K562 (cell line): ENCODE results near the gene LY6G6D. TPM values are rescaled to one million over a fixed set of nuclear protein-coding genes. Genes with fewer than 3 reads are reported as not detected.

Experiments
- CBX1 ChIP-seq: sonication (generic); IDR thresholded peaks from 2 replicates; pipeline ENCODE4 v1.6.1; 2016; ENCODE audit warnings: antibody characterized with exemption, low read depth, mild to moderate bottlenecking
- CEBPB ChIP-seq: fragments of 450-650 bp; IDR thresholded peaks from 2 replicates; pipeline ENCODE4 v1.6.1; 2016; ENCODE audit warnings: missing genetic modification characterization, missing compliant biosample characterization
- EP300 ChIP-seq: IDR thresholded peaks from 2 replicates; pipeline ENCODE4 v1.6.1; 2012; ENCODE audit warnings: low read length, improper control_type of control experiment
- FOXA1 ChIP-seq: fragments of 450-650 bp; IDR thresholded peaks from 2 replicates; pipeline ENCODE4 v1.6.1; 2016; ENCODE audit warnings: mild to moderate bottlenecking, borderline replicate concordance
- FOXA3 ChIP-seq, 2 experiments: fragments of 450-650 bp in 1 of 2; sonication (generic) in 1 of 2; formaldehyde crosslinking; IDR thresholded peaks in 1 of 2; conservative IDR thresholded peaks in 1 of 2; 2 replicates each; pipeline versions ENCODE4 v1.4.0 to v1.8.0; 2020 to 2022; ENCODE audit warnings: mild to moderate bottlenecking in 2 of 2, missing genetic modification reagents in 1 of 2
- GABPA ChIP-seq: fragments of 200-800 bp; sonication (Bioruptor generic); conservative IDR thresholded peaks from 2 replicates; pipeline ENCODE4 v1.6.1; 2016; ENCODE audit warnings: low read depth, missing genetic modification characterization, missing compliant biosample characterization
- HDAC8 ChIP-seq: fragments of 450-650 bp; IDR thresholded peaks from 2 replicates; pipeline ENCODE4 v1.6.1; 2016; ENCODE audit warnings: mild to moderate bottlenecking, missing genetic modification characterization, moderate library complexity, missing compliant biosample characterization
- MBD1 ChIP-seq: fragments of 250-450 bp; sonication (Bioruptor Pico); IDR thresholded peaks from 2 replicates; pipeline ENCODE4 v1.8.0; 2022; ENCODE audit warnings: inconsistent platforms
- MEF2A ChIP-seq: IDR thresholded peaks from 2 replicates; pipeline ENCODE4 v1.6.1; 2011; ENCODE audit warnings: low read depth, mild to moderate bottlenecking, low read length, moderate library complexity; ENCODE audit not compliant: control insufficient read depth
- NR2C1 ChIP-seq, 2 experiments: fragments of 450-650 bp; IDR thresholded peaks; 2 replicates each; pipeline ENCODE4 v1.6.1; 2017; ENCODE audit warnings: mild to moderate bottlenecking in 2 of 2, antibody characterized with exemption in 1 of 2, inconsistent platforms in 1 of 2, missing compliant biosample characterization in 1 of 2, missing genetic modification characterization in 1 of 2
- PCBP2 ChIP-seq: fragments of 200-400 bp; formaldehyde crosslinking; IDR thresholded peaks from 2 replicates; pipeline ENCODE4 v1.6.1; 2018; ENCODE audit warnings: low read length, low read depth, mild to moderate bottlenecking, moderate library complexity; ENCODE audit not compliant: poor library complexity, severe bottlenecking
- POLR2H ChIP-seq: IDR thresholded peaks from 2 replicates; pipeline ENCODE4 v1.6.1; 2016; ENCODE audit warnings: missing genetic modification characterization, low read depth, mild to moderate bottlenecking, control low read depth, missing compliant biosample characterization, moderate library complexity
- RB1 ChIP-seq: fragments of 450-650 bp; IDR thresholded peaks from 2 replicates; pipeline ENCODE4 v1.6.1; 2017; ENCODE audit warnings: low read depth, mild to moderate bottlenecking
- RUNX1 ChIP-seq: sonication (generic); IDR thresholded peaks from 2 replicates; pipeline ENCODE4 v1.6.1; 2016; ENCODE audit warnings: antibody characterized with exemption, low read depth
- ZNF395 ChIP-seq: fragments of 200-800 bp; sonication (Bioruptor generic); IDR thresholded peaks from 2 replicates; pipeline ENCODE4 v1.6.1; 2017; ENCODE audit warnings: missing genetic modification characterization, missing compliant biosample characterization
- ZNF76 ChIP-seq: fragments of 250-450 bp; sonication (Bioruptor Pico); IDR thresholded peaks from 2 replicates; pipeline ENCODE4 v1.4.0; 2020; ENCODE audit warnings: mild to moderate bottlenecking, moderate library complexity, borderline replicate concordance
- polyA plus RNA-seq, 8 experiments: library from polyadenylated mRNA; depleted of rRNA in 4 of 8; stranded (reverse) in 5 of 8; unstranded in 3 of 8; fragments of >200 nt; fragmentation: Nextera tagmentation in 2 of 8; fragmentation: Illumina TruSeq in 1 of 8; extraction: Ambion mirVana in 2 of 8; extraction: Trizol in 1 of 8; gene quantifications; 2 replicates each; pipeline versions ENCODE4 v1.2.1 to v1.2.3, GENCODE V29; 2011 to 2014; ENCODE audit warnings: inconsistent platforms in 1 of 8, missing spikeins in 1 of 8
- total RNA-seq, 7 experiments: library from RNA; depleted of rRNA in 6 of 7; stranded (reverse); fragments of >200 nt in 6 of 7; fragmentation: Illumina TruSeq in 2 of 7; extraction: Trizol in 2 of 7; gene quantifications; 2 replicates each; pipeline versions ENCODE4 v1.2.1 to v1.2.3, GENCODE V29; 2011 to 2021; ENCODE audit warnings: low replicate concordance in 1 of 7
- TF ChIP-seq, protein P1 (sequence below): fragments of 450-650 bp; IDR thresholded peaks from 2 replicates; pipeline ENCODE4 v1.6.1; 2016; ENCODE audit warnings: mild to moderate bottlenecking
- TF ChIP-seq, protein P2 (sequence below), 2 experiments: fragments of 450-650 bp in 1 of 2; IDR thresholded peaks; 2 replicates each; pipeline ENCODE4 v1.6.1; 2011 to 2017; ENCODE audit warnings: low read depth in 2 of 2, antibody characterized with exemption in 1 of 2, borderline replicate concordance in 1 of 2, low read length in 1 of 2, mild to moderate bottlenecking in 1 of 2, mixed read lengths in 1 of 2; ENCODE audit not compliant: control insufficient read depth in 1 of 2

Gene LY6G6D
- total and polyA plus RNA-seq, 9 of the 15 experiments (the other 6 are each of a cell fraction or from before 2014, with no cell fraction given), result 0.30 to 0.38 TPM; not detected in 7

DNA sequence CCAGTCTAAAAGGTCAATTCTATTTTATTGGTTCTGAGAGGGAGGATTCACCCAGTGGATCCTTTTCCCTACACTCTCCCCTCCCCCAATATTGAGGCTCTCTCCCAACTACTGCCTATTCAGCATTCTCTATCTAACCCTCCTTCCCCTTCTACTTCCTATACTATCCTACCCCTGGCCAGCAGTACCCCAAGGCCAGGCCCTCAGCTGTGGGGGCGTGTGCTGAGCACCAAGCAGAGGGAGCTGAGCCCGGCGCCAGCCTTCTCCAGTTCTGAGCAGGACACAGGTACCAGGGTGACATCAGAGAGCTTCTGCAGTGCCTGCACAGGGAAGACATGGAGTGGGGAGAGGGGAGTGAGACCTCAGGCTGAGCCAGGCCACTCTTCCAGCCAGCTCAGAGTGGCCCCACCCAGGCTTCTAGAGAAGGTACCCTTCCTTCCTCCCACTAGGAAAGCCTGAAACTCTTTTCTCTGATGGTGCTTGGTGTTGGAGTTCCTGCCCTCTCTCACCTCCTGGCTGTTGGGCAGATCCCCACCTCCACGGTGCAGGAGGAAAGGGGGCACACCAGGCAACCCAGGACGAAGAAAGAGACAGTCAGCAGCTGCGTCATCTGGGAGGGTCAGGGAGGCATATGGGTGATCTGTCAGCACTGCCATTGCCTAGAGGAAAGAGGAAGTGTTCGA is 12.0 kb downstream of the LY6G6D start (continued):
- TF ChIP-seq, protein P1, sequence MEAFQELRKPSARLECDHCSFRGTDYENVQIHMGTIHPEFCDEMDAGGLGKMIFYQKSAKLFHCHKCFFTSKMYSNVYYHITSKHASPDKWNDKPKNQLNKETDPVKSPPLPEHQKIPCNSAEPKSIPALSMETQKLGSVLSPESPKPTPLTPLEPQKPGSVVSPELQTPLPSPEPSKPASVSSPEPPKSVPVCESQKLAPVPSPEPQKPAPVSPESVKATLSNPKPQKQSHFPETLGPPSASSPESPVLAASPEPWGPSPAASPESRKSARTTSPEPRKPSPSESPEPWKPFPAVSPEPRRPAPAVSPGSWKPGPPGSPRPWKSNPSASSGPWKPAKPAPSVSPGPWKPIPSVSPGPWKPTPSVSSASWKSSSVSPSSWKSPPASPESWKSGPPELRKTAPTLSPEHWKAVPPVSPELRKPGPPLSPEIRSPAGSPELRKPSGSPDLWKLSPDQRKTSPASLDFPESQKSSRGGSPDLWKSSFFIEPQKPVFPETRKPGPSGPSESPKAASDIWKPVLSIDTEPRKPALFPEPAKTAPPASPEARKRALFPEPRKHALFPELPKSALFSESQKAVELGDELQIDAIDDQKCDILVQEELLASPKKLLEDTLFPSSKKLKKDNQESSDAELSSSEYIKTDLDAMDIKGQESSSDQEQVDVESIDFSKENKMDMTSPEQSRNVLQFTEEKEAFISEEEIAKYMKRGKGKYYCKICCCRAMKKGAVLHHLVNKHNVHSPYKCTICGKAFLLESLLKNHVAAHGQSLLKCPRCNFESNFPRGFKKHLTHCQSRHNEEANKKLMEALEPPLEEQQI, result no peak
- TF ChIP-seq GABPA (tag), result no peak
- TF ChIP-seq POLR2H (tag), result no peak
- TF ChIP-seq ZNF76 (CRISPR knock-in tag), result no peak
- no peak for TF ChIP-seq ZNF395 (CRISPR knock-in tag)
- TF ChIP-seq CEBPB (tag), result no peak
- TF ChIP-seq CBX1, result no peak
- no peak for TF ChIP-seq FOXA1
- TF ChIP-seq RB1, result no peak
- TF ChIP-seq EP300, result no peak
- TF ChIP-seq, protein P2, sequence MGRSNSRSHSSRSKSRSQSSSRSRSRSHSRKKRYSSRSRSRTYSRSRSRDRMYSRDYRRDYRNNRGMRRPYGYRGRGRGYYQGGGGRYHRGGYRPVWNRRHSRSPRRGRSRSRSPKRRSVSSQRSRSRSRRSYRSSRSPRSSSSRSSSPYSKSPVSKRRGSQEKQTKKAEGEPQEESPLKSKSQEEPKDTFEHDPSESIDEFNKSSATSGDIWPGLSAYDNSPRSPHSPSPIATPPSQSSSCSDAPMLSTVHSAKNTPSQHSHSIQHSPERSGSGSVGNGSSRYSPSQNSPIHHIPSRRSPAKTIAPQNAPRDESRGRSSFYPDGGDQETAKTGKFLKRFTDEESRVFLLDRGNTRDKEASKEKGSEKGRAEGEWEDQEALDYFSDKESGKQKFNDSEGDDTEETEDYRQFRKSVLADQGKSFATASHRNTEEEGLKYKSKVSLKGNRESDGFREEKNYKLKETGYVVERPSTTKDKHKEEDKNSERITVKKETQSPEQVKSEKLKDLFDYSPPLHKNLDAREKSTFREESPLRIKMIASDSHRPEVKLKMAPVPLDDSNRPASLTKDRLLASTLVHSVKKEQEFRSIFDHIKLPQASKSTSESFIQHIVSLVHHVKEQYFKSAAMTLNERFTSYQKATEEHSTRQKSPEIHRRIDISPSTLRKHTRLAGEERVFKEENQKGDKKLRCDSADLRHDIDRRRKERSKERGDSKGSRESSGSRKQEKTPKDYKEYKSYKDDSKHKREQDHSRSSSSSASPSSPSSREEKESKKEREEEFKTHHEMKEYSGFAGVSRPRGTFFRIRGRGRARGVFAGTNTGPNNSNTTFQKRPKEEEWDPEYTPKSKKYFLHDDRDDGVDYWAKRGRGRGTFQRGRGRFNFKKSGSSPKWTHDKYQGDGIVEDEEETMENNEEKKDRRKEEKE (IDR thresholded peaks at IDR 0.05; ENCODE audit: borderline replicate concordance in 1 of 2, control insufficient read depth in 1 of 2, low read depth in 2 of 2, low read length in 1 of 2), result no peak
- no peak for TF ChIP-seq PCBP2
- TF ChIP-seq NR2C1 (IDR thresholded peaks at IDR 0.05), result no peak
- TF ChIP-seq NR2C1 (tag; IDR thresholded peaks at IDR 0.05), result peak; percentile 9; the same call in 1 of the 2 replicates
- TF ChIP-seq HDAC8 (tag), result no peak
- no peak for TF ChIP-seq RUNX1
- no peak for TF ChIP-seq MEF2A
- TF ChIP-seq MBD1 (CRISPR knock-in tag), result no peak
- no peak for TF ChIP-seq FOXA3 (CRISPR knock-in tag; conservative IDR thresholded peaks at IDR 0.05 in 1 of 2, IDR thresholded peaks at IDR 0.05 in 1 of 2)
